Left lung (tissue), 10 donors: Measurements from ENCODE around the gene HSPA9. TPM values are rescaled to one million over a fixed set of nuclear protein-coding genes. Genes with fewer than 3 reads are reported as not detected.

Experiments used
- ATAC-seq: fragments of 200-7000 bp; cut with Tn5 transposase; one replicate; pipeline ENCODE4 v1.9.1; 2020; ENCODE audit warnings: moderate library complexity
- DNase-seq, 4 donors: peaks; one replicate each; pipeline ENCODE4 v3.0.0-alpha.2; 2013 to 2020
- H3K27ac ChIP-seq, 2 donors: fragments of 200-600 bp; sonication (generic) in 1 of 2; one replicate each; pipeline versions ENCODE4 v1.5.0 to v1.8.0; 2020 to 2021
- H3K27me3 ChIP-seq, 2 donors: fragments of 200-600 bp; sonication (generic) in 1 of 2; one replicate each; pipeline versions ENCODE4 v1.5.0 to v1.8.0; 2020 to 2021
- H3K36me3 ChIP-seq, 2 donors: fragments of 200-600 bp; sonication (generic) in 1 of 2; one replicate each; pipeline versions ENCODE4 v1.5.0 to v1.8.0; 2020 to 2021
- H3K4me1 ChIP-seq, 2 donors: fragments of 200-600 bp; one replicate each; pipeline ENCODE4 v1.8.0; 2021
- H3K4me3 ChIP-seq, 2 donors: fragments of 200-600 bp; sonication (generic) in 1 of 2; one replicate each; pipeline versions ENCODE4 v1.5.0 to v1.8.0; 2020 to 2021; ENCODE audit warnings: mild to moderate bottlenecking in 1 of 2
- H3K9me3 ChIP-seq, 2 donors: fragments of 200-600 bp; sonication (generic) in 1 of 2; one replicate each; pipeline versions ENCODE4 v1.5.0 to v1.8.0; 2020 to 2021
- intact Hi-C, 2 donors: fragments of 100-400 bp; cut with DNase I; formaldehyde crosslinking; loops; one replicate each; pipeline versions ENCODE4 v1.11.2 to v1.14.2; 2022
- polyA plus RNA-seq, 6 donors: library from polyadenylated mRNA; unstranded; fragments of 120-200 nt; gene quantifications; one replicate each; pipeline ENCODE4 v1.2.1, GENCODE V29; 2013; ENCODE audit not compliant: insufficient read length in 6 of 6
- total RNA-seq, 2 donors: library from RNA; stranded (reverse); fragmentation: NEBNext Ultra II Directional; extraction: Animal tissue kit (Norgen Biotek cat#: 25700); gene quantifications; one replicate each; pipeline ENCODE4 v1.2.1, GENCODE V29; 2021
- TF ChIP-seq, protein P1 (sequence below), 2 donors: fragments of 200-600 bp; sonication (generic) in 1 of 2; IDR thresholded peaks; one replicate each; pipeline versions ENCODE4 v1.5.0 to v1.8.0; 2021; ENCODE audit warnings: antibody characterized with exemption in 2 of 2
- donor health status: DM: no; HTN: yes; CAD: no.
- donor health status: DM: no; HTN: no; CAD: no.

The HSPA9 gene
- total and polyA plus RNA-seq, 8 donors: 128 to 220 (median 209) TPM

DNA sequence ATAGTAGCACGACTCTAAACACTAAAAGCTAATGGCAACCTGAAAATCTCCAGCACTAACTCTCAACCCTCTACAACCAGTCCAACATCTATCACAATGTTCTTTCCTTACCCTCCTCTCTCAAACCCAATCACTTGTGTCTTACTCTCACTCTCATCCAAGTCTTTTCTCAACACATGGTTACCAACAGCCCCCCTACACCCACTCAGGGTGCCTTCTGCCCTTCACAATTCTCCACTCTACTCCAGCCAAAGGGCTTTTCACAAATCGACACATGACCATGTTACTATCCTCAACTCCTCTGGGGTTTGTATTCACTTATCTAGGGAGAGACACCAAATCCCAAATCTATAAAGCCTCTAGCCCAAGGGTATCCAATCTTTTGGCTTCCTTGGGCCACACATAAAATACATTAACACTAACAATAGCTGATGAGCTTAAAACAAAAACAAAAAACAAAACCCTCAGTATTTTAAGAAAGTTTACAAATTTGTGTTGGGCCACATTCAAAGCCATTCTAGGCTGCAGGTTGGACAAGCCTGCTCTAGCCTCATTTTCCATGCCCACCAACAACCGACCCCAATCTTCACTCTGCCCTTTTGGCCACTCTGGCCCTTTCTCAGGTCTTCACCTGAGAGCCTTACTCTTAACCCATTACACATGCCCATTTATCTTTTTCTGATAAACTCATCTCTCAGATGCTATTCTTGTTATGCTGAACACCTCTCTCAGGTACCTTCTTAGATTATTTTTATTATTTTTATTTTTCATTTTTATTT is 11.7 kb downstream of the HSPA9 start:
- no peak for DNase-seq
- Histone ChIP-seq H3K9me3 (no peaks in the 10 kb centered on the region), H3K27ac (no peak overlapping the region), H3K36me3 (peaks cover 0 to 98% of the 10 kb centered on the region in 2 donors), H3K4me3 (no peak overlapping the region), H3K4me1 (peaks cover 0 to 3% of the 10 kb centered on the region in 2 donors), H3K27me3 (no peaks in the 10 kb centered on the region)
- intact Hi-C loops: no loop called here
- TF ChIP-seq, protein P1, sequence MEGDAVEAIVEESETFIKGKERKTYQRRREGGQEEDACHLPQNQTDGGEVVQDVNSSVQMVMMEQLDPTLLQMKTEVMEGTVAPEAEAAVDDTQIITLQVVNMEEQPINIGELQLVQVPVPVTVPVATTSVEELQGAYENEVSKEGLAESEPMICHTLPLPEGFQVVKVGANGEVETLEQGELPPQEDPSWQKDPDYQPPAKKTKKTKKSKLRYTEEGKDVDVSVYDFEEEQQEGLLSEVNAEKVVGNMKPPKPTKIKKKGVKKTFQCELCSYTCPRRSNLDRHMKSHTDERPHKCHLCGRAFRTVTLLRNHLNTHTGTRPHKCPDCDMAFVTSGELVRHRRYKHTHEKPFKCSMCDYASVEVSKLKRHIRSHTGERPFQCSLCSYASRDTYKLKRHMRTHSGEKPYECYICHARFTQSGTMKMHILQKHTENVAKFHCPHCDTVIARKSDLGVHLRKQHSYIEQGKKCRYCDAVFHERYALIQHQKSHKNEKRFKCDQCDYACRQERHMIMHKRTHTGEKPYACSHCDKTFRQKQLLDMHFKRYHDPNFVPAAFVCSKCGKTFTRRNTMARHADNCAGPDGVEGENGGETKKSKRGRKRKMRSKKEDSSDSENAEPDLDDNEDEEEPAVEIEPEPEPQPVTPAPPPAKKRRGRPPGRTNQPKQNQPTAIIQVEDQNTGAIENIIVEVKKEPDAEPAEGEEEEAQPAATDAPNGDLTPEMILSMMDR (IDR thresholded peaks at IDR 0.05): no peak
- no peak for ATAC-seq

GRCh38 chr5:138560971-138561370 is 14.2 kb downstream of the HSPA9 start:
- Histone ChIP-seq H3K4me1 (peaks cover 0 to 3% of the 10 kb centered on the region in 2 donors), H3K36me3 (peaks cover 13 to 98% of the 10 kb centered on the region in 2 donors), H3K4me3 (no peak overlapping the region), H3K27ac (no peak overlapping the region), H3K9me3 (no peaks in the 10 kb centered on the region), H3K27me3 (no peaks in the 10 kb centered on the region)
- intact Hi-C loops: no loop called here
- no peak for DNase-seq
- no peak for ATAC-seq
- TF ChIP-seq, protein P1 (IDR thresholded peaks at IDR 0.05): no peak

GRCh38 chr5:138559937-138560336 is 15.3 kb downstream of the HSPA9 start:
- peak in 1 of 4 donors; percentile 36 for DNase-seq
- TF ChIP-seq, protein P1 (IDR thresholded peaks at IDR 0.05): no peak
- no peak overlapping the region for H3K4me3 ChIP-seq
- no peaks in the 10 kb centered on the region for H3K9me3 ChIP-seq
- ATAC-seq: no peak
- no peak overlapping the region for H3K27ac ChIP-seq
- no peaks in the 10 kb centered on the region for H3K27me3 ChIP-seq
- intact Hi-C loops: no loop called here
- H3K4me1 ChIP-seq: peaks cover 0 to 3% of the 10 kb centered on the region in 2 donors
- peaks cover 13 to 98% of the 10 kb centered on the region in 2 donors for H3K36me3 ChIP-seq

- peaks cover 13 to 98% of the 10 kb centered on the region in 2 donors for H3K36me3 ChIP-seq
- ATAC-seq (no peak), DNase-seq (no peak)
- H3K4me1 ChIP-seq: no peaks in the 10 kb centered on the region
- intact Hi-C loops: no loop called here
- no peak overlapping the region for H3K27ac ChIP-seq
- no peaks in the 10 kb centered on the region for H3K27me3 ChIP-seq
- H3K9me3 ChIP-seq: no peaks in the 10 kb centered on the region
- no peak overlapping the region for H3K4me3 ChIP-seq
- TF ChIP-seq, protein P1 (IDR thresholded peaks at IDR 0.05): no peak
These were observed 17.5 kb downstream of the HSPA9 start for GRCh38 chr5:138557677-138558076.

- ATAC-seq: no peak
- peaks cover 13 to 65% of the 10 kb centered on the region in 2 donors for H3K36me3 ChIP-seq
- no peak overlapping the region for H3K4me3 ChIP-seq
- intact Hi-C loops: no loop called here
- no peak for DNase-seq
- no peak overlapping the region for H3K27ac ChIP-seq
- no peaks in the 10 kb centered on the region for H3K27me3 ChIP-seq
- TF ChIP-seq, protein P1 (IDR thresholded peaks at IDR 0.05): no peak
- H3K9me3 ChIP-seq: no peaks in the 10 kb centered on the region
- no peaks in the 10 kb centered on the region for H3K4me1 ChIP-seq
These were observed 21.1 kb downstream of the HSPA9 start for GRCh38 chr5:138554143-138554542.
